ENCODE results near the gene SNX1. TPM values are rescaled to one million over a fixed set of nuclear protein-coding genes. Genes with fewer than 3 reads are reported as not detected.
A peak's percentile ranks its signal among the peaks of the same experiment; 100 is the strongest.

The SNX1 gene
- total RNA-seq, 1 experiment from 2014 or later = 97.9 TPM

GRCh38 chr15:64148581-64148980 is 52.8 kb downstream of the SNX1 start:
- no peak overlapping the region for H3K4me3 ChIP-seq
- H3K9me3 ChIP-seq = no peaks in the 10 kb centered on the region
- peaks cover 12% of the 10 kb centered on the region for H3K36me3 ChIP-seq
- DNase-seq = no peak
- H3K27me3 ChIP-seq = peaks cover 10% of the 10 kb centered on the region; the same call in 1 of the 2 replicates

- DNase-seq = no peak
- H3K27me3 ChIP-seq = peaks cover 10% of the 10 kb centered on the region; the same call in 1 of the 2 replicates
- H3K4me3 ChIP-seq = no peak overlapping the region
- H3K36me3 ChIP-seq = peaks cover 12% of the 10 kb centered on the region
- H3K9me3 ChIP-seq = no peaks in the 10 kb centered on the region
Observed at GRCh38 chr15:64149424-64149823, 53.6 kb downstream of the SNX1 start.

- no peaks in the 10 kb centered on the region for H3K9me3 ChIP-seq
- H3K4me3 ChIP-seq = no peak overlapping the region
- no peak for DNase-seq
- H3K27me3 ChIP-seq = peaks cover 10% of the 10 kb centered on the region; the same call in 1 of the 2 replicates
- H3K36me3 ChIP-seq = peaks cover 15% of the 10 kb centered on the region
Observed at GRCh38 chr15:64149893-64150578, 54.3 kb downstream of the SNX1 start.

GRCh38 chr15:64151727-64152506 is 56.1 kb downstream of the SNX1 start, which contains the start of gene SNX22:
TSS of gene SNX22 (plus strand) at chr15:64151731. CDS start at chr15:64151776, 45 bp downstream.
- H3K9me3 ChIP-seq = no peaks in the 10 kb centered on the region
- DNase-seq = no peak
- peak within 1 kb of the TSS; percentile 36 for H3K4me3 ChIP-seq
- H3K36me3 ChIP-seq = peaks cover 27% of the 10 kb centered on the region
- peaks cover 10% of the 10 kb centered on the region; the same call in 1 of the 2 replicates for H3K27me3 ChIP-seq

- Histone ChIP-seq H3K9me3 (no peaks in the 10 kb centered on the region), H3K27me3 (peaks cover 10% of the 10 kb centered on the region; the same call in 1 of the 2 replicates), H3K4me3 (no peak overlapping the region), H3K36me3 (peaks cover 36% of the 10 kb centered on the region)
- no peak for DNase-seq
Observed at GRCh38 chr15:64152507-64153387, 57.0 kb downstream of the SNX1 start.

- Histone ChIP-seq H3K4me3 (no peak overlapping the region), H3K9me3 (no peaks in the 10 kb centered on the region), H3K27me3 (peaks cover 10% of the 10 kb centered on the region; the same call in 1 of the 2 replicates), H3K36me3 (peaks cover 45% of the 10 kb centered on the region)
- peak; percentile 86 for DNase-seq
Observed at GRCh38 chr15:64153480-64154367, 57.9 kb downstream of the SNX1 start.

- Histone ChIP-seq H3K9me3 (no peaks in the 10 kb centered on the region), H3K4me3 (no peak overlapping the region), H3K27me3 (peaks cover 10% of the 10 kb centered on the region; the same call in 1 of the 2 replicates), H3K36me3 (peaks cover 68% of the 10 kb centered on the region)
- DNase-seq = no peak
Observed at GRCh38 chr15:64155802-64156651, 60.2 kb downstream of the SNX1 start.

- H3K36me3 ChIP-seq = peaks cover 76% of the 10 kb centered on the region
- DNase-seq = no peak
- peaks cover 9% of the 10 kb centered on the region; the same call in 1 of the 2 replicates for H3K27me3 ChIP-seq
- no peaks in the 10 kb centered on the region for H3K9me3 ChIP-seq
- no peak overlapping the region for H3K4me3 ChIP-seq
Observed at GRCh38 chr15:64156652-64157331, 61.0 kb downstream of the SNX1 start.

- Histone ChIP-seq H3K27me3 (0 out of 2 replicates have a peak, but pooled peaks cover 3% of the 10 kb centered on the region), H3K36me3 (peaks cover 82% of the 10 kb centered on the region), H3K9me3 (no peaks in the 10 kb centered on the region), H3K4me3 (no peak overlapping the region)
- DNase-seq = no peak
Observed at GRCh38 chr15:64157599-64158125, 61.9 kb downstream of the SNX1 start.

- no peak for DNase-seq
- Histone ChIP-seq H3K36me3 (peaks cover 82% of the 10 kb centered on the region), H3K27me3 (no peaks in the 10 kb centered on the region), H3K9me3 (no peaks in the 10 kb centered on the region), H3K4me3 (no peak overlapping the region)
Observed at GRCh38 chr15:64158363-64159134, 62.8 kb downstream of the SNX1 start.

- peaks cover 55% of the 10 kb centered on the region for H3K36me3 ChIP-seq
Observed at GRCh38 chr15:64161688-64162477, 66.1 kb downstream of the SNX1 start.

GRCh38 chr15:64162478-64162868 is 66.7 kb downstream of the SNX1 start:
- no peaks in the 10 kb centered on the region for H3K27me3 ChIP-seq
- H3K36me3 ChIP-seq = peaks cover 49% of the 10 kb centered on the region
- no peaks in the 10 kb centered on the region for H3K9me3 ChIP-seq
- DNase-seq = no peak
- H3K4me3 ChIP-seq = peak overlapping the region; percentile 73

More at GRCh38 chr15:64161688-64162477, 66.1 kb downstream of the SNX1 start:
- Histone ChIP-seq H3K9me3 (no peaks in the 10 kb centered on the region), H3K27me3 (no peaks in the 10 kb centered on the region), H3K4me3 (peak overlapping the region; percentile 73)
- no peak for DNase-seq

Data from MG63 (cell line).